HG02885 (cell line): ENCODE measurements around the gene MADD.
A peak's percentile ranks its signal among the peaks of the same experiment; 100 is the strongest.

Experiments
- ATAC-seq: cut with Tn5 transposase; IDR thresholded peaks from one replicate; pipeline ENCODE4 v1.9.1; 2021; ENCODE audit warnings: mild to moderate bottlenecking; ENCODE audit not compliant: unreplicated experiment, poor library complexity

The MADD gene

GRCh38 chr11:47353978-47354774, 84.2 kb downstream of the MADD start:
- no peak for ATAC-seq

GRCh38 chr11:47354913-47355282, 85.0 kb downstream of the MADD start:
- no peak for ATAC-seq

- no peak for ATAC-seq
Measured at GRCh38 chr11:47355283-47356128, 85.6 kb downstream of the MADD start.

DNA sequence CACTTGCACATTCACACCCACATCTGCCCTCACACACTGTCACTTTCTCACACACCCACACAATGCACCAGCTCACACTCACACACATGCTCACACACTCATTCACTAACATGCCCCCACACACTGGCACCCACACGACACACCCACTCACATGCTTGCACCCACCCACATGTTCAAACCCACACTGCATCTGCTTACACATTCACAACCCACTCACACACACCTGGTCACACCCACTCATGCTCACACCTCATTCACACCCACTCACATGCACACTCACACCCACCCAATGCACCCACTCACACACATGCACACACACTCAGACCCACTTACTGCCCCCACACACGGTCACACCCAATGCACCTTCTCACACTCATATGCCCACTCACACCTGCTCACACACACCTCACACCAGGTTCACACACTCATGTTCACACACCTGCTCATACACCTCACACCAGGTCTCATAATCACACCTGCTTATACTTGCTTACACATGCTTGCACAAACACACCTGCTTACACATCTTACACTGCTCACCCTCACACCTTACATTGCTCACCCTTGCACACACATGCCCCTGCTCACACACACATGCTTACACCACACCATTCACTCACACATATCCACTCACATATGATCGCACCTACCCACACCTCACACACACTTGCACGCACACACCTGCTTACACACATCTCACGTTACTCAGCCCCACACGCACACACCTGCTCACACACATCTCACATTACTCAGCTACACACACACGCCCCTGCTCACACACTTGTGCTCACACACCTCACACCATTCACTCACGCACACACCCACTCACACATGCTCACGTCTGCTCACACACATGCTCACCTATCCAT, 86.4 kb downstream of the MADD start:
- ATAC-seq: no peak

GRCh38 chr11:47356998-47357329, 87.0 kb downstream of the MADD start:
- ATAC-seq: no peak

GRCh38 chr11:47357985-47358730, 88.2 kb downstream of the MADD start:
- no peak for ATAC-seq

DNA sequence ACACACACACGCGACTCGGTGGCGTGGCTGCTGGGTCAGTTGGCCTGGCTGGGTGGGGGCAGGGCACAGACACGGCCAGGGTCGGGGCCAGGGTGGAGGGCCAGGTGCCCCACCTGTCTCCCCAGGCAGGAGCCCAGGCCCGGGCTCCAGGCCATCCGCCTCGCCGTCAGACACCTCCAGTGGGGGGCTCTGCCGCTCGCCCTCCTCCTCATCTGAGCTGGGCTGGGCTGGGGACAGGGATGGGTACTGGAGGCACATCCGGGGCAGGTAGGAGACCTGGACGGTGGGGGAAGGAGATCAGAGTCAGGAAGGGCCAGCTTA, 88.8 kb downstream of the MADD start:
- ATAC-seq: no peak

GRCh38 chr11:47359162-47359561, 89.2 kb downstream of the MADD start:
- ATAC-seq: no peak

DNA sequence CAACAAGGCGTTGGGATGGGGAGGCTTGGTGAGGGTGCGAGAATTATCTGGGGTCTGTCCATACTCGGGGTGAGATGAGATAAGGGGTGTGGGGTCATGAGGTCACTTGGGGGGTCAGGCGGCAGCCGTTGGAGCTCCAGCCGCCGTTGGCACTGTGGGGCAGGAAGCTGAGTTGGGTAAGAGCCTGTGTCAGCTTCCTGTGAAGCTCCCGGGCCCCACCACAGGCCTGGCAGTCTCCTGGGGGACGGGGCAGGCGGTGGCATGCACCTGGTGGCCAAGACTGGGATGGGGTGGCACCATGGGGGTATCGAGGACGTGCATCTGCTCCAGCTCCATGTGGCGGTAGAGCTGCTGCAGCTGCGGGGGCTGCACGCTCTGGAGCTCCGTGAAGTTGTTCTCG, 89.7 kb downstream of the MADD start:
- ATAC-seq: no peak

- no peak for ATAC-seq
Measured at GRCh38 chr11:47360341-47360740, 90.4 kb downstream of the MADD start.

GRCh38 chr11:47361419-47361818, 91.5 kb downstream of the MADD start:
- no peak for ATAC-seq

- peak; percentile 43 for ATAC-seq
Measured at GRCh38 chr11:47366020-47366490, 96.1 kb downstream of the MADD start.

- ATAC-seq: no peak
Measured at GRCh38 chr11:47369676-47370075, 99.7 kb downstream of the MADD start.

- ATAC-seq: no peak
Measured at GRCh38 chr11:47372422-47372821, 102.5 kb downstream of the MADD start.

GRCh38 chr11:47373876-47374719, 104.2 kb downstream of the MADD start:
- no peak for ATAC-seq

GRCh38 chr11:47374720-47375019, 104.7 kb downstream of the MADD start:
- no peak for ATAC-seq

GRCh38 chr11:47375020-47375419, 105.1 kb downstream of the MADD start:
- no peak for ATAC-seq

GRCh38 chr11:47375546-47376085, 105.7 kb downstream of the MADD start:
- ATAC-seq: no peak

- ATAC-seq: no peak
Measured at GRCh38 chr11:47376107-47376524, 106.2 kb downstream of the MADD start.
